Measurements from ENCODE around the gene CBLN3.
"Not testable (repeated sequence)": the region's sequence is repeated elsewhere in the genome, so short reads cannot be mapped to it uniquely, and the experiment has no call there.

The CBLN3 gene

GRCh38 chr14:24403294-24403998 is 26.0 kb downstream of the CBLN3 start:
- peak; percentile 23 for DNase-seq (ENCODE audit: low read depth, low spot score)

- no peak for DNase-seq (ENCODE audit: low read depth, low spot score)
Measured at GRCh38 chr14:24401810-24402702, 27.4 kb downstream of the CBLN3 start.

DNA sequence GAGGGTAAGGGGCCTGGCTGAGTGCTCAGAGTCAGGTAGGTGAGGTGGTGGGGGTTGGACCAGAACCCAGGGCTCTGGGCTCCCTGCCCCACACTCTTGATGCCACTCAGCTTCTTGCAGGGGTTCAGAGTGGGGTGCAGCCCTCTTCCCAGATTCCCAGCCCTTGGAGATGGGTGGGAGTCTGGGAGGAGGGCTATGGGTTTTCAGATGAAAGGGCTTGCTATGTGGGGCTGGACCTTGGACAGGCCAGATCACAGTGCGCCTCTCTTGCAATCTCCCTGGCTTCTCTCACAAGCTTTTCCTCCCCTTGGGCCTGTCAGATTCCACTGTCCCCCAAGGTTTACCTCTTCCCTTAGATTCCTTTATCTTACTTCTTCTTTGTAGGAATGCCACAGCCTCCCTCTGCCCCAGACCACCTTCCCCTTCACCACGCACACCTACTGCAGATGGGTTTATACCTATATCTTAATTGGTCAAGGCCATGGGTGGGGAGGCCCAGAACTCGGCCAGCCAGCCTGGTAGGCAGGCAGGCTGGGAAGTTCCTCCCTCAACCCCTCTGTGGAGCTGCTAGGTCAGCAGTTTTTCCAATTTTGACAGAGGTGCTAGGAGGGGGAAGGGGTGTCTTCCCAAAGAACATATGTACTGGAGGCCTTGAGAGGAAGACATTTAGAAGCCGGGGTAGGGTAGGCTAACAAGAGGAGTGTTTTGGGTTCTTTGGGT is 29.3 kb downstream of the CBLN3 start:
- DNase-seq (ENCODE audit: low read depth, low spot score), result no peak

GRCh38 chr14:24399447-24399822 is 30.0 kb downstream of the CBLN3 start:
- DNase-seq (ENCODE audit: low read depth, low spot score), result no peak

DNA sequence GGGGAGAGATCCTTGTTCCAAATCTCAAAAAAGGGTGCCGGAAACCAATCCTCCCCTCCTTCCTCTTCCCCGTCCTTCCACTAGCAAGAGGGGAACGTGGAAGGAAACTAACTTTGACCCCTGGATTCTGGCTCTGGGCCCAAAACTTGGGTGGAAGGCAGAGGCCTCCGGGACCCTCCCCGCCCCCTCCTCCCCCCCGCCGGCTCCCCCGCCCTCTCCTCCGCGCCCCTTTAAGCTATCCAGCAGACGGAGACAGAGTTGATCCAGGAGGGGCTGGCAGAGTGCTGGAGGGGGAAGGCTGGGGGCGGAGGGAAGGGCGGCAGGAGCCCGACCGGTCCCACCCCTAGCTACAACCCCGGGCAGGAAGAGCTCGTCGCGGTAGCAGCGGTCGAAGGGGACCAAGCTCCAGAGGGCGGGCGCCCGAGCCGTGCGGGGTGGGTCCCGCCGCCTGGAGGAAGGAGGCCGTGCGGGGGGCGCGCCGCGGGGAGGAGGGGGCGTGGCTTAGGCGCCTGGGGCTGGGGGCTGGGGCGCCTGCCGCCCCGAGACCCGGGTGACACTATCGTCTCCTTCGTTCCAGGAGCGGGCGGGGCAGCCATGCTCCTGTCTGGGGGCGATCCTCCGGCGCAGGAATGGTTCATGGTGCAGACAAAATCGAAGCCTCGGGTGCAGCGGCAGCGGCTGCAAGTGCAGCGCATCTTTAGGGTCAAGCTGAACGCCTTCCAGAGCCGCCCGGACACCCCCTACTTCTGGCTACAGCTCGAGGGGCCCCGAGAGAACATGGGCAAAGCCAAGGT is 30.6 kb downstream of the CBLN3 start, which contains the start of gene NYNRIN:
Gene NYNRIN, plus strand, starts transcription at position 351 of the 794 bp plus-strand sequence. Its CDS starts 244 bp downstream, at position 595.
- peak; percentile 62 for DNase-seq (ENCODE audit: low read depth, low spot score)

DNA sequence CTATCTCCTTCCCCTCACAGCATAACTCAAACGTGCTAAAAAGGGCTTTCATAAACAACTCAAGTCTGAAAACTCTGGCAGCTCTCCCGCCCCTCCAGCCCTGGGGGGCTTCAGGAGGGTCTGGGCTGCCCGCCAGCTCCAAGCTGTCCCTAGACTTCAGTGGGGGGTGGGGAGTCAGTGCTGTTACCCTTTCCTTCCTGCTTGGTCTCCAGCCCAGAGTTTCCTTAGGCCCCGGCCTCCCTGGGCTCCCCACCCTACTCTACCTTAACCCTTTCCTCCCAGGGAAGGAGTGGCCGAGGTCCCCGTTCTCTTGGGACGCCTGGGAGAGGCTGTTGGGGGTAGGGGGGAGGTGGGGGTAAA is 31.2 kb downstream of the CBLN3 start:
- peak; percentile 33 for DNase-seq (ENCODE audit: low read depth, low spot score)

DNA sequence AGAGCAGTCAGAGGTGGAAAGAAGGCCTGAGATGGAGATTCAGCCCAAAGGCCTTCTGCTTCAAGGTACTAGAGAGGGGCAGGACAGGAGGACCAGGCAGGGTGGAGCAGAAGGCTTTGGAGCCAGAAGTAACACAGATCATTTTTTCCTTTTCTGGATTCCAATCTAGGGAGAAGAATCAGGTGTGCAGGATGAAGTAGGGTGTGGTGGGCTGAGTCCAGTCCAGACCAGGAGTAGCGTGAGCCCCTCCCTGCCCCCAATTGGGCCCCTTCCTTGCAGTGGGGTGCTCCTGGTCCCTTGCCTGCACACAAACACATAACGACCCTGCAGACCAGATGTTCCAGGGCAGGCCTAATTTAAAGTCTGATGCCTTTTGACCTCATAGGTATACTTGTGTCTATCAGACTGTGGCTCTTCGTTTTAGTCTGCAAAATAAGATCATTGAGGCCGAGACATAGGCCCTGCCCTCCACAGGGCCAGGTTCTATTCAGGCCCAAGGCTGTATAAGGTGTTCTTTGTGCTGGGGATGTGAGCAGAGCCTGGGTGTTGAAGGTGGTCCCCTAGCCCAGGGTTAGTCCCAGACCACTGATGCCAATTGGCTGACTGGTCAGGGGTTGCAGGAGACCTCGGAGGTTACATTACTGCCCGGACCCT is 31.7 kb downstream of the CBLN3 start:
- DNase-seq (ENCODE audit: low read depth, low spot score), result no peak

GRCh38 chr14:24395609-24396582 is 33.6 kb downstream of the CBLN3 start:
- DNase-seq (ENCODE audit: low read depth, low spot score), result no peak

- no peak for DNase-seq (ENCODE audit: low read depth, low spot score)
Measured at GRCh38 chr14:24394275-24394674, 35.2 kb downstream of the CBLN3 start.

DNA sequence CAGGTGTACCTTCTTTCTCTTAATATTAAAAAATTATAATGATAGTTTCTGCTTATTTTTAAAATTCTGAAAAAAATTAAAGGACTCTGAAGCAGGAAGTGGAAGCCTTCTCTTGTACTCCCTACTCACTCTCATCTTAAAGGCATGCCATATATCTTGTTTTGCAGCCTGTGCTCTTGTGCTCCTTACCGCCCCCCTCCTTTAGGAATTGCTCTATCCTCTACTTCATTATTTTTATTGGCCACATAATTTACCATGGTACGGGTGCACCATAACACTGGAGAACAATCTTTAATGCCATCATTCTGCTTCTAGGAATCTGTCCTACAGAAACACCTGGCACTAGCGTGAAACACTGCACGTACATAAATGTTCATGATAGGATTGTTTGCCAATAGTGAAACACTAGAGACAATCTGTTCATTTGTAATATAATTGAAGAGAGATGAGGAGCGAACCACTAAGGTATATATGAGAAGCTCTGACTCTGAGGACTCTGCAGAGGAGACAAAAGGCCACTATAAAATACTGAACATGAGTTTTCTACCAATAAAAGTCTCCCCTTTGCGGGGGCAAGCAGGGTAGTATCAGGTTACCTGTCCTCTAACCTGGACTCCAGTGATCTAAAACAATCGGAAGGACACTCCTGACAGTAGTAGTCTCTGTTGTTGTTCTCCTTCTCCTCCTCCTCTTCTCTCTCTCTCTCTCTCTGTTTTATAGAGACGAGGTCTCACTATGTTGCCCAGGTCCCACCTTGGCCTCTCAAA is 37.0 kb downstream of the CBLN3 start:
- peak; percentile 20 for DNase-seq (ENCODE audit: low read depth, low spot score)

GRCh38 chr14:24390701-24391468 is 38.6 kb downstream of the CBLN3 start:
- DNase-seq (ENCODE audit: low read depth, low spot score), result no peak

- peak; percentile 26 for DNase-seq (ENCODE audit: low read depth, low spot score)
Measured at GRCh38 chr14:24389226-24389848, 40.1 kb downstream of the CBLN3 start.

GRCh38 chr14:24388474-24389179 is 40.8 kb downstream of the CBLN3 start:
- DNase-seq (ENCODE audit: low read depth, low spot score), result no peak

- DNase-seq (ENCODE audit: low read depth, low spot score), result not testable (repeated sequence)
Measured at GRCh38 chr14:24387579-24387978, 41.9 kb downstream of the CBLN3 start.

- no peak for DNase-seq (ENCODE audit: low read depth, low spot score)
Measured at GRCh38 chr14:24387009-24387345, 42.5 kb downstream of the CBLN3 start.

GRCh38 chr14:24385524-24385923 is 43.9 kb downstream of the CBLN3 start:
- no peak for DNase-seq (ENCODE audit: low read depth, low spot score)

GRCh38 chr14:24384169-24384568 is 45.3 kb downstream of the CBLN3 start:
- no peak for DNase-seq (ENCODE audit: low read depth, low spot score)
